H1 (cell line): ENCODE results near the gene MAGOH. TPM values are rescaled to one million over a fixed set of nuclear protein-coding genes. Genes with fewer than 3 reads are reported as not detected.

Experiments
- CTCF ChIA-PET: fragments of 300-600 bp; sonication (Branson Sonifier 250); formaldehyde crosslinking; loops from one replicate; lab custom pipeline; 2021; ENCODE audit not compliant: partially characterized antibody; lab: Charles Lee
- POLR2A ChIA-PET: fragments of 300-600 bp; sonication (Branson Sonifier 250); formaldehyde crosslinking; loops from one replicate; lab custom pipeline; 2021; ENCODE audit warnings: inconsistent platforms; ENCODE audit not compliant: partially characterized antibody; lab: Charles Lee
- DNase-seq, 2 experiments: peaks; one replicate each; pipeline versions ENCODE4 v3.0.0 to v3.0.0-alpha.2; 2010 to 2022; ENCODE audit warnings: low spot score in 2 of 2, low read depth in 1 of 2, mixed read lengths in 1 of 2
- FAIRE-seq: peaks from 2 replicates; lab custom pipeline; 2011; peaks lifted over from hg19 to GRCh38; lab: Jason Lieb, UNC
- H2AFZ ChIP-seq: 2 replicates; pipeline ENCODE4 v1.8.1; 2012; ENCODE audit warnings: low read length, inconsistent platforms
- H2AK5ac ChIP-seq: 2 replicates; pipeline ENCODE4 v1.6.1; 2013; ENCODE audit warnings: low read depth, low read length
- H2BK120ac ChIP-seq: replicated peaks from 2 replicates; pipeline ENCODE3; 2013; ENCODE audit warnings: low read depth, low read length, inconsistent platforms
- H2BK12ac ChIP-seq: 2 replicates; pipeline ENCODE4 v1.6.1; 2013; ENCODE audit warnings: low read depth, low read length
- H2BK15ac ChIP-seq: 2 replicates; pipeline ENCODE4 v1.6.1; 2013; ENCODE audit warnings: low read length
- H2BK20ac ChIP-seq: 2 replicates; pipeline ENCODE4 v1.6.1; 2013; ENCODE audit warnings: low read length
- H2BK5ac ChIP-seq: 2 replicates; pipeline ENCODE4 v1.6.1; 2013; ENCODE audit warnings: low read depth, low read length
- H3K14ac ChIP-seq: 2 replicates; pipeline ENCODE4 v1.6.1; 2013; ENCODE audit warnings: inconsistent platforms; ENCODE audit not compliant: insufficient read length
- H3K18ac ChIP-seq: 2 replicates; pipeline ENCODE4 v1.6.1; 2013; ENCODE audit warnings: low read length; ENCODE audit errors: extremely low read depth
- H3K23ac ChIP-seq: 2 replicates; pipeline ENCODE4 v1.6.1; 2013; ENCODE audit warnings: inconsistent platforms; ENCODE audit not compliant: insufficient read length
- H3K23me2 ChIP-seq: 2 replicates; pipeline ENCODE4 v1.6.1; 2013; ENCODE audit warnings: low read depth, low read length
- H3K27ac ChIP-seq: 2 replicates; pipeline ENCODE4 v1.6.1; 2011; ENCODE audit warnings: low read depth, low read length, inconsistent platforms
- H3K27me3 ChIP-seq, 4 experiments: replicated peaks in 1 of 4; 1 replicate in 1 of 4; 2 replicates in 3 of 4; pipeline versions ENCODE4 v1.6.1 to v1.8.1; 2011 to 2013; ENCODE audit warnings: low read length in 3 of 4, mild to moderate bottlenecking in 3 of 4, inconsistent platforms in 2 of 4, mixed read lengths in 2 of 4, moderate library complexity in 1 of 4; ENCODE audit not compliant: control insufficient read depth in 3 of 4, insufficient read depth in 3 of 4; ENCODE audit errors: extremely low read depth in 1 of 4
- H3K36me3 ChIP-seq, 4 experiments: 2 replicates each; pipeline versions ENCODE4 v1.6.1 to v1.8.1; 2011 to 2013; ENCODE audit warnings: mild to moderate bottlenecking in 4 of 4, low read length in 3 of 4, moderate library complexity in 2 of 4, control low read depth in 1 of 4, inconsistent platforms in 1 of 4; ENCODE audit not compliant: insufficient read depth in 4 of 4, control insufficient read depth in 2 of 4
- H3K4ac ChIP-seq: replicated peaks from 2 replicates; pipeline ENCODE3; 2013; ENCODE audit warnings: low read length, low read depth, mixed read lengths, inconsistent platforms; ENCODE audit not compliant: insufficient read length
- H3K4me1 ChIP-seq, 4 experiments: replicated peaks in 1 of 4; 1 replicate in 1 of 4; 2 replicates in 3 of 4; pipeline versions ENCODE4 v1.6.1 to v1.8.1; 2011 to 2013; ENCODE audit warnings: low read length in 3 of 4, inconsistent platforms in 2 of 4, mixed read lengths in 1 of 4; ENCODE audit not compliant: insufficient read depth in 4 of 4, control insufficient read depth in 3 of 4
- H3K4me2 ChIP-seq, 2 experiments: 2 replicates each; pipeline versions ENCODE4 v1.6.1 to v1.8.1; 2011 to 2013; ENCODE audit warnings: low read depth in 2 of 2, low read length in 2 of 2, control low read depth in 1 of 2, inconsistent platforms in 1 of 2, mild to moderate bottlenecking in 1 of 2; ENCODE audit not compliant: insufficient read depth in 1 of 2
- H3K4me3 ChIP-seq, 4 experiments: fragments of 200-600, 300-600 bp in 1 of 4; sonication (generic), shearing (Covaris generic), sonication (Bioruptor Twin) in 1 of 4; 2 replicates each; pipeline versions ENCODE4 v1.5.1 to v1.8.1; 2011 to 2016; ENCODE audit warnings: low read length in 4 of 4, low read depth in 3 of 4, control low read depth in 2 of 4, inconsistent platforms in 2 of 4, mild to moderate bottlenecking in 2 of 4, mixed read lengths in 1 of 4, moderate library complexity in 1 of 4; ENCODE audit not compliant: insufficient read depth in 2 of 4; ENCODE audit errors: extremely low read depth in 1 of 4
- H3K56ac ChIP-seq: replicated peaks from 2 replicates; pipeline ENCODE3; 2013; ENCODE audit warnings: low read depth, mild to moderate bottlenecking, mixed read lengths, low read length, inconsistent platforms; ENCODE audit not compliant: insufficient read length
- H3K79me1 ChIP-seq: 2 replicates; pipeline ENCODE4 v1.6.1; 2013; ENCODE audit warnings: low read depth, low read length, control low read depth
- H3K79me2 ChIP-seq, 2 experiments: 2 replicates each; pipeline versions ENCODE4 v1.6.1 to v1.8.1; 2012 to 2013; ENCODE audit warnings: low read length in 2 of 2, mild to moderate bottlenecking in 2 of 2, inconsistent platforms in 1 of 2; ENCODE audit not compliant: insufficient read depth in 2 of 2, control insufficient read depth in 1 of 2
- H3K9ac ChIP-seq, 4 experiments: replicated peaks in 1 of 4; 1 replicate in 1 of 4; 2 replicates in 3 of 4; pipeline versions ENCODE4 v1.6.1 to v1.8.1; 2011 to 2013; ENCODE audit warnings: low read depth in 3 of 4, low read length in 3 of 4, control low read depth in 2 of 4, mild to moderate bottlenecking in 2 of 4, moderate library complexity in 2 of 4, inconsistent platforms in 1 of 4; ENCODE audit errors: extremely low read depth in 1 of 4
- H3K9me3 ChIP-seq, 2 experiments: 2 replicates each; pipeline versions ENCODE4 v1.6.1 to v1.8.1; 2012 to 2013; ENCODE audit warnings: mild to moderate bottlenecking in 2 of 2, moderate library complexity in 2 of 2, control low read depth in 1 of 2, inconsistent platforms in 1 of 2, low read depth in 1 of 2, low read length in 1 of 2, mixed read lengths in 1 of 2; ENCODE audit not compliant: insufficient read depth in 2 of 2
- H4K20me1 ChIP-seq, 2 experiments: replicated peaks in 1 of 2; 2 replicates each; pipeline versions ENCODE3 to v1.8.1; 2011 to 2013; ENCODE audit warnings: inconsistent platforms in 2 of 2, low read length in 2 of 2, mild to moderate bottlenecking in 1 of 2; ENCODE audit not compliant: insufficient read depth in 2 of 2, control insufficient read depth in 1 of 2
- H4K5ac ChIP-seq: 2 replicates; pipeline ENCODE4 v1.6.1; 2013; ENCODE audit warnings: low read length, low read depth, mixed read lengths, inconsistent platforms; ENCODE audit not compliant: insufficient read length
- H4K8ac ChIP-seq: 2 replicates; pipeline ENCODE4 v1.8.0; 2013; ENCODE audit warnings: mild to moderate bottlenecking, moderate library complexity, low read length, inconsistent platforms; ENCODE audit not compliant: insufficient read depth; ENCODE audit errors: extremely low read depth
- H4K91ac ChIP-seq: replicated peaks from 2 replicates; pipeline ENCODE3; 2013; ENCODE audit warnings: low read length, mixed read lengths, inconsistent platforms; ENCODE audit not compliant: insufficient read length
- CBX8 ChIP-seq: fragments of 300-800, 300-1000 bp; sonication (generic); IDR thresholded peaks from 2 replicates; pipeline ENCODE4 v1.7.1; 2016; ENCODE audit warnings: low read depth, low read length, borderline replicate concordance
- WGBS, 2 experiments: shearing (Covaris generic) in 1 of 2; methylation state at CpG; one replicate each; pipeline versions ENCODE4 v1.1.6 to v1.1.7; 2013 to 2015; ENCODE audit warnings: low lambda C conversion rate in 2 of 2, mixed read lengths in 2 of 2, inconsistent platforms in 1 of 2, low coverage in 1 of 2, missing lambda C conversion rate in 1 of 2; ENCODE audit not compliant: insufficient replicate concordance in 2 of 2, insufficient coverage in 1 of 2, insufficient read length in 1 of 2; ENCODE audit errors: extremely low coverage in 1 of 2, missing lambda C conversion rate in 1 of 2; 5-methylcytosine and 5-hydroxymethylcytosine counted together
- polyA plus RNA-seq, 7 experiments: library from polyadenylated mRNA; depleted of rRNA in 3 of 7; stranded (reverse) in 5 of 7; unstranded in 2 of 7; fragments of >200 nt in 5 of 7; fragments of 200-250 nt in 2 of 7; gene quantifications; 1 replicate in 5 of 7; 2 replicates in 1 of 7; 4 replicates in 1 of 7; pipeline versions ENCODE4 v1.2.1 to v1.2.3, GENCODE V29; 2011 to 2013; ENCODE audit warnings: missing spikeins in 2 of 7, mixed read lengths in 2 of 7
- total RNA-seq: library from RNA; stranded (reverse); fragmentation: NEBNext Ultra II Directional; extraction: Animal tissue kit (Norgen Biotek cat#: 25700); gene quantifications from 2 replicates; pipeline ENCODE4 v1.2.1, GENCODE V29; 2021

MAGOH gene
- total and polyA plus RNA-seq, 2 of the 8 experiments (the other 6 are each of a cell fraction or from before 2014, with no cell fraction given): 46.9 to 74.3 TPM

GRCh38 chr1:53264048-53264447, 25.7 kb upstream of the MAGOH start:
- H3K27me3 ChIP-seq: no peaks in the 10 kb centered on the region
- H2BK5ac ChIP-seq: no peak overlapping the region
- peaks cover 0 to 6% of the 10 kb centered on the region in 2 experiments for H4K20me1 ChIP-seq
- H2BK20ac ChIP-seq: no peak overlapping the region
- no peak overlapping the region for H4K8ac ChIP-seq
- no peak overlapping the region for H4K91ac ChIP-seq
- no peak overlapping the region for H4K5ac ChIP-seq
- H3K36me3 ChIP-seq: peaks cover 42 to 91% (median 83%) of the 10 kb centered on the region in 4 experiments
- H3K23ac ChIP-seq: no peak overlapping the region
- no peaks in the 10 kb centered on the region for H3K79me2 ChIP-seq
- H3K14ac ChIP-seq: no peak overlapping the region
- ChIA-PET POLR2A (interaction anchor here (1.4 kb wide), 1 partner anchor 12 kb away, joined by 4 read pairs; no protein-coding TSS in a partner anchor), CTCF (interaction anchor here (1.0 to 4.1 kb wide), 3 partner anchors 14 to 209 kb away, joined by 3 to 18 read pairs (median 3); no protein-coding TSS in a partner anchor)
- no peak overlapping the region for H3K4me2 ChIP-seq
- no peak overlapping the region for H3K9ac ChIP-seq
- H3K18ac ChIP-seq: no peak overlapping the region
- no peaks in the 10 kb centered on the region for H3K4me1 ChIP-seq
- DNase-seq (no peak), FAIRE-seq (no peak)
- no peak overlapping the region for H2AFZ ChIP-seq
- H3K9me3 ChIP-seq: no peaks in the 10 kb centered on the region
- WGBS, 2 experiments: 93% methylated on average over 11 of the region's 11 CpGs; no CpG with 5 or more reads in 1 of the 2 experiments
- no peaks in the 10 kb centered on the region for H3K23me2 ChIP-seq
- no peaks in the 10 kb centered on the region for H3K79me1 ChIP-seq
- H2BK120ac ChIP-seq: no peak overlapping the region
- no peak overlapping the region for H2BK12ac ChIP-seq
- no peak overlapping the region for H2BK15ac ChIP-seq
- H3K4ac ChIP-seq: no peak overlapping the region
- H3K56ac ChIP-seq: no peak overlapping the region
- H3K4me3 ChIP-seq: no peak overlapping the region
- no peak overlapping the region for H2AK5ac ChIP-seq
- no peak overlapping the region for H3K27ac ChIP-seq
- no peak for TF ChIP-seq CBX8
